Stimulated activated CD8-positive, alpha-beta memory T cell treated with anti-CD3 and anti-CD28 coated beads, Interleukin-15, amount 100 ng/mL, for 24 hours (primary cell): Measurements from ENCODE around the gene BLACAT1.

Source experiments
- DNase-seq: peaks from one replicate; pipeline ENCODE4 v3.0.0-alpha.2; 2020; ENCODE audit warnings: low read depth

Gene BLACAT1

DNA sequence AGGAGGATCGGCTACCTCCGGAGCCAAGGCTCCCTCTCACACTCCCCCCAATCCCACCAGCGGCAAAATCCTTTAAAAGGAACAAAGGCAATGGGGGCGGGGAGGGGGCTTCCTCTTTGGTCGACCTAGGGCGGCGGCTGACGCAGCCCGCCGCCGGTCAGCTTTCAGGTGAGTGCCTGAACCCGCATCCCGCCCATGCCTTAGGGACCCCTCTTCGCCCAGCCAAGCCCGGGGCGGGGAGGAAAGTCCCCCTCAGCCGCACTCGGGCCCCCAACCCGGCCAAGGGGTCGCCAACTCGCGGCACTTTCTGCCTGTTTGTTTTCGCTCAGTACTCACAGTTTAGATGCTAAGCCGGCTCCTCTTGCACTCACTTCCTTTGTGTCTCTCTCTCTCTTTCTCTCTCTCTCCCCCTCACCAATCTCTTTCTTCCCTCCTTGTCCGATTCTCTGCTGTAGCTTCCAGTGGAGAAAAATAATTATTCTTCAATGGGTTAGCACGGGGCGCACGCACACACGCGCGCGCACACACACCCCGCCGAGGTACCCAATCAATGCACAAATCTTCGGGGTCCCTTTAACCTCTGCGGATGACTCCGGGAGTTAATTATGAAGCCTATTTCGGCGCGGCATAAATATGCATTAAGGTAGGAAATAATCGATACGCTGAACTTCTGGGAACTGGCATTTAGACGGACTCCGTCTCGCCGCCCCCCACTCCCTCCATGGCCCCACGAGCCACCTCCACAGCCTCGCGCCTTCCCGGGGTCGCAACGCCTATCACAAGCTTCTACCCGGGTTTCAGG, at the start of gene BLACAT1:
Gene BLACAT1 (minus strand): TSS at position 465 of the 802 bp plus-strand sequence.
- DNase-seq = no peak

DNA sequence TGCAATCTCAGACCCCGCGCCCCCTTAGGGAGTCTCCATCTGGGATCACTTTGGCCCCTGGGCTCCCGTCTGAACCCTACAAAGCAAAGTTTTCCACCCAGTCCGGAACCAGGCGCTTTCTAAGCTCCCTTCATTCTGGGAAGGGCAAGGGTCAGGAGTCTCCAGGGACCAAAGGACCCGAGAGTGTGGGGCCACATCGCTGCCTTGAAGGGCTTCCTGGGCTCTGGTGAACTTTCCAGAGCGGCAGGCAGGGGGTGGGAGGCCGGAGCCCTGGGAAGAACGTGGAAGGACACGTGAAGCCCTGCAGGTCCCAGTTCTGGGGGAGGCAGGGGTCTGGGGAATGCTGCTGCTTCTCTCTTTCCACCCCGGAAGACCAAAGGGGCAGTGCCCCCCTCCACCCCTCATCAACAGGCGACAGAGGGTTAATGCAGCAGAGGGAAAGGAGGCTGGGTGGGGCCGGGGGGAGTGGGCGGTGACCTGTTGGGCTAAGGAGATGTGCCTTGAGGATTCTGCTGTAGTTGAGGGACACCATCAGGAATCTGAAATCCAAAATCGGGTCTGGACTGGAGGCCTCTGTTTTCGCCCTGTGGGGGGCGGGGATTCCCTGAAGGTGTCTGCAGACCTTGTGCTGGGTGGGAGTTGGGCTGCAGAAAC, 49.4 kb upstream of the BLACAT1 start:
- no peak for DNase-seq

DNA sequence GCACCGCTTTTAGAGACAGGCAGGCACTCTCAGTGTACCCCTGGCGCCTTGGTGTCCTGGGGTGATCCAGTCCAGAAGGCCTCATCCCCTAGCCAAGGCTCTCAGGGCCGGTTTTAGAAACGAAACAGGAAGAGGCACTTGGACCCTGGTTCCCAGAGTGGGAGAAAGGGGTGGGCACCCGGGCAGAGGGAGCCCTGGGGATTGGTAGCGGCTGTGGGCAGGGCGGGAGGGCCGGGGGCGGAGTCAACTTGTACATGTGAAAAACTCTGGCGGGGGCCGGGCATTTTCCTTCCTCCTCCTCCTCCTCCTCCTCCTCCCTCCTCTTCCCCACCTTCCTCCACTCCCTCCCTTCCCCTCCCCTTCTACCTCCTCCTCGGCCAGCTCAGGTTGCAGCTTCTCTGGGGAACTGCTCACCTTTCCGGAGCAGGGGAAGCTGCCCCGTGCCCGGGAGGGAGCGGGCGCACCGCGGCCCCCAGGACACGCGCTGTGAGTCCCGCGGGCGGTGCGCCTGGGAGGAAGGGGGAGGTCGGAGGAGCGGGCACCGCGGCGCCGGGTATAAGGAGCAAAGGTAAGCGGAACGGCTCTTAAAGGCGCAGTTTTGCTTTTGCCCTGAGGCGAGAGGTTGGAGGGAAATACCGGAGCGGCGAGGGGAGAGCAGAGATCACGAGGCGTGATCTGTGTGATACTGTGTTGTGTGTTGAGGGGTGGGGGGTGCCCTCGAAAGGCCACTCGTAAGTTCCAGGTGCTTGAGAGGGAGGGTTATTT, 48.6 kb upstream of the BLACAT1 start, which contains the start of gene CDK18:
Gene CDK18 (plus strand): TSS at position 359 of the 765 bp plus-strand sequence. CDS start 18,499 bp downstream, outside the sequence.
- no peak for DNase-seq

DNA sequence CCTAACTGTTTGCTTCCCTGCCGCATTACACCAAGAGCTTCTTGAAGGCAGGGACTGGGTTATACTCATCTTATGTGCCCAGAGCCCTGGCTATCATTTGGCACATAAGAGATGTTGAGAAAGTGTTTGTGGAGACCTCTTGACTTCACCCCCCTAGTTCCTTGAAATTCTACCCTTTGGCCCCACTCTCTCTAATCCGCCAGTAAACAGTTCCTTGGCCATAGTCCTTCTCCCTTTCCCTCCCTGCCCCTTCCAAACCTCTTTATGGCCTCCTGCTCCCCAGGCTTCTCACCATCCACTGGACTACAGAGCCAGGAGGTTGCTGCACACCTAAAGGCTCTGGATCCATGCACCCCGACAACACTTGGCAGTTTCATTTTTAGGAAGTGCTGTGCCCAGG, 47.1 kb upstream of the BLACAT1 start:
- DNase-seq = no peak

DNA sequence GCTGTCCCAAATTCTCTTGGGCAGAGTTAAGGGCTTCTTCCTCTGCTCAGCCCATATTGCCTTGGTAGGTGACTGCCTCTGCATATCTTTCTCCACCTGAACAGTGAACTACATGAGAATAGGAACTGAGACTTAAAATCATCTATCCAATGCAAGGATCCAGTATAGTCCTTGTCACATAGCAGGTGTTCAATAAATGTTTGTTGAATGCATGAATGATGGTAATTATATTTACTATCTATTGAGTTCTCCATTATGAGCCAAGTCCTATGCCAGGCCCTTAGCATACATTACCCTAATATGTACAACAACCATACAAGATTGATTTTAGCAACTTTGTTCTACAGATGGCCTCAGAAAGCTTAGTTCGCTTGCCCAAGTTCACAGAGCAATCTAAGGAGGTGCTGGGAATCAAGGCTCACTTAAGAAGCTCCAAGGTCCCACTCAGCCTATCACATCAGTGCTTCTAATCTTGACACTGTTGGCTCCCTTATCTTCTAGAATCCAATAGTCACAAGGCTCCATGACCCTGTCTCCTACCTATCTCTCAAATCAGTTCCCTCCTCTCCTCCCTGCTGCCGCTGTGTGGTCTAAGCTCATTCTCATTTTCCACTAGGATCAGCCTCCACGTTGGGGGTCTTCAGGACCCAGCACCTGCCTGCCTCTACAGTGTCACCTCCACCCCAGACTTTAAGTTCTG, 46.4 kb upstream of the BLACAT1 start:
- DNase-seq = no peak

DNA sequence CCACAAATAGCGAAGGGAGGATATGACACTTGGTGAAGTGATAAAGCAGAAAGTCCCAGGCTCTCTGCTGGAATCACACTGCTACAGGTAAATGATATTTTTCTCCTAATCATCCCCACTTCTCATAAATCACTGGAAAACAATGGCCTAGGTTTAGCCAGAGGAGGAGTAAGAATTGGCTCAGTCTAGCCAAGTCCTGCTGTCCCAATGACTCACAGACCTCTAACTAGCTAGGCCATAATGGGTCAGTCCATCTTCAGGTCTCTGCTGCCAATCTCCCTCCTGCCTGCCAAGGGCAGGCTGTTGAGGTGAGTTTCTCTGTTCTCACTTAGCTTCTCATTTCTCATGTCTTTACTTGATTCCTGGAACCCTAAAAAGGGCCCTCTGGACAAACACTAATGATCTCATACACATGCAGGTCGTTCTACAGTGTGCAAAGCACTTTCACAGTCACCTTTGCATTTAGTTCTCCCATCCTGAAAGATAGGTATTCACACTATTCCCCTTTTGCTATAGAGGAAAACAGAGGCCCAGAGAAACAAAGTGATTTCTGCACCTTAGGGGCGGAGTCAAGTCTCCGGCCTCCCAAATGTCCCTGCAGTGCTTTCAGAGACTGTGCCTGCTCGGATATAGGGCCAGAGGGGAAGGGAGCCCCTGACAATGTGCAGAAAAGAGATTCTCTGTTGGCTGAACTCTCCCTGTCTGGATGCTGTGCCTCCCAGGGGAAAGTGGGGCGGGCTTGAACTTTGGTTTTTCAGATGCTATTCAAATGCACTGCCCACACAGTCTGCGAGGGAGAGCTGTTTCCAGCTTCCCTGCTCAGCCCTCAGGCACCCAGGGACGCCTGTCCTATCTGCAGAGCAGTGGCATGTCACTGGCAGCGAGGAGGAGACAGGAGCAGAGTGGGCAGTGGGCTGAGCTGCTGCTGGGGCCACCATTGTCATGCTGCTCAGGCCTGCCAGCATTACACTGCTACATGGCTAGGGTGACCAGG, 44.7 kb upstream of the BLACAT1 start:
- no peak for DNase-seq

DNA sequence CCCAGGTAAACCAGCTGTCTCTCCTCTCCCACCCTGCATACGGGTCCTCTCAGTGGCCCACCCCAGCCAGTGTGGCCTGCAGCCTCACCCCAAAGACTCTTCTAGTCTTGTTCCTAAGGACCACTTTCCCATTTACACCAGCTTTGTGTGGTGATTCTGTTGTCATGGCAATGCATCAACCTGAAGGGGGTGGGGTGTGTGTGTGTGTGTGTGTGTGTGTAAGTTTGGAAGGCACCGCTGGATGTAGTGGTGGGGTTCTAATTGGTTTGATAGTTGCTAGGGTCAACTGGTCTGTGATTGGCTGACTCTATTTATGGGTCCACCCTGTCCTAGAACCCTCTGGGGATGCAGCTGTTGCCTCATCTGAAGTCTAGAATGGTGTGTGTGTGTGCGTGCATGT, 43.9 kb upstream of the BLACAT1 start:
- DNase-seq = no peak

DNA sequence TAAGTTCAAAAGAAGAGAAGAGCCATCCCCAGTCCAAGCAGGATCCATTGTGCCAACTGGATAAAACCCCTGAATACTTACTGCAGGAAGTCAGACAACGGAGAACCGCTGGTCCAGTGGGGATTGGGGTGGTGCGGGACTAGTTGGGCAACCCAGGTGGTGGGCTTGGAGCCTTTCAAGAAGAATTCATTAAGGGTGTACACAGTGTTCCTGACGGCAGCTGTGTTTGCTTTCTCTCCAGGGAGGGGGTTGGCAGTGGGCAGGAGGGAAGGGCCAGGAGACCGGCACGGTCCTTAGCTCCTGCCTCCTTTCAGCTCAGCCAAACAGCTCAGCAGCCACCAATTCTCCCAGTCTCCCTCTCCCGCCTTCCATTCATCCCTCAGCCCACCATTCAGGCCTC, 41.5 kb upstream of the BLACAT1 start:
- no peak for DNase-seq

DNA sequence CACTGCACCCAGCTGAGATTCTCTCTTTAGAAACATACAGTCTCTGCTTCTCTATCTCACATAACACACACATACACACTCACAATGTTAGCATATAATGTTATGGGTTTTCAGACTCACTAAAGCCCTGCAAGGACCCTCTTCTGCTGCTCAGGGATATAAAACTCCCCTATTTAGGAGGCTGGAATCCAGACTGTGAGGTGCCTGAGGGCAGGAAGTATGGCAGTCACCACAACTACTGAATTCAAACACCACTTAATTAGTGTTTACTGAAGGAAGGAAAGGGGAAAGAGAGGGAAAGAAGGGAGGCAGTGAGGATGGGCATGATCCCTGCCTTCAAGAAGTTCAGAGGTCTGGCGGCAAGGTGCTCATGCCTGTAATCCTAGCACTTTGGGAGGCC, 40.8 kb upstream of the BLACAT1 start:
- no peak for DNase-seq

DNA sequence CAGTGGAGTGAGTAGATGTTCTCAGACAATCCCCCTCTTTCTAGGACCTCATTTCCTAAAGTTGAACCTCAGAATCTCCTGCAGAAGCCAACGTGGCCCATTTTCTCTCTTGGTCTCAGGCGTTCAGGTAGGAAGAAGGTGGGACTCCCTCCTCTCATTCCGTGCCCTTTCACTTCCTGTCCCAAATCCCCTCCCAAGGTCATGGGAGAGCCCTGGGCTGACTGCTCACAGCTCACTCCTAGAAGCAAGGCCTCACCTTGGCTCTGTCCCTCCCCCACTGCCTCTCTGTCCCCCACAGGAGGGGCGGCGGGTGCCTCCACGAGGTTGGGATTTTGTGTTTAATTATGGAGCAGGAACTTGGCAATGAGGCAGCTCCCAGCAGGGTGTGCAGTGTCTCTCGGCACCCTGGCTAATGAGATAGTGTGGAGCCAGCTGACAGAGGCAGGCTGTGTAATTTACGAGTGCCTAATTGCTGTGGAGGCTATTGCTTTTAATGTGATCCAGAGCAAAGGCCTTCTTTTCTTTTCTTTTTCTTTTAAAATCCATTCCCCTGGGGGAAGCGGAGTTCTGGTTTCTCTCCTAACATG, 39.5 kb upstream of the BLACAT1 start:
- DNase-seq = no peak

DNA sequence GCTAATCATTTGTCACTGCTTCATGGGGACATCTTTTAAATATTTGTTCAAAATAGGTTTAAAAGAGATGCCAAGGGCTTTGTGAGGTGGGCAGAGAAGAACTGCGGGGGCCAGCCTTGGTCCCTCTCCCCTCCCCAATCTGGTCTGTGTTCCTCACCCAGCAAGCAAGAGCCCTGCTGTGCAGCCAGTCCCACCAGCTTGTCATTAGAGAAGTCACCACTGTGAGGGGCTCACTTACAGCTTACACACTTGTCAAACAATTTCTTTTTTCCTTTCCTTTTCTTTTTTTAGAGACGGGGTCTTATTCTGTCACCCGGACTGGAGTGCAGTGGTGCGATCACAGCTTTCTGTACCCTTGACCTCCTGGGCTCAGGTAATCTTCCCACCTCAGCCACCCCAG, 38.3 kb upstream of the BLACAT1 start:
- no peak for DNase-seq

DNA sequence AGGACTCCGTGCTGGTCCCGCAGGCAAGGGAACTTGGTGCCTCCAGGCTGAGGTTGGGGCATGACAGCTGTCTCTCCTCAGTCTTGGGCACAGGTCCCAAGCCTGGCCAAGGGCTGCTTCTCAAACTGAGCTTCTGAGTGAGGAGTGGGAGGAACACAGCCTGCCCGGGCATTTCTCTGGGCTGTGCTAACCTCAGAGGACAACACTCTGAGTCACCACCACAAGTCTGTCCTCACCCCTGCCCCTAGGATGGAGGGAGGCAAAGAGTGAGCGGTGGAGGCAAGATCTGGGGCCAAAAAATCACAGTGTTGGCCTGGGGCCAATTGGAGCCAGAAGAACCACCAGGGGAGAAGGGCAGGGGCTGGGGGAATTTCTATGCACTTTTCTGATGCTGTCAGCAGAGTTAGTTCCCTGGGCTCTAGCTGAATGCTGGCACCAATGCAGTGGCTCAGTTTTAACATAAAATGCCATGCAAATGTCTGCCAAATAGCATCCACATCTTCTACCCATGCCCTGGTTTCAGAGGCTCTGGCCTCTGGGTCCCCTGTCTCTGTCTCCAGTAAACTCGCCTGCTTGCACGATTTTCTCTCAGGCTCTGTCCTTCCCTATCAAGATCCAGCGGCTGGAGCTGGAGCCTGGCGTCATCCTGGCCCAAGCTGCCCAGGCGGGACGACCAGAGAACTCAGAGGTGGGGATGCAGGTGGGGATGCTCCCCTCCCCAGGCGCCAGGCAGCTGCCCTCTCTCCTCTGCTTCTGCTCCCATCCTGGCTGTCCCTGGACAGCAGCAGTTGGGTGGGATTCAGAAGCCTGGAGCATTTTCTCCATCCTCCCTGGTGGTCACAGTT, 37.6 kb upstream of the BLACAT1 start:
- DNase-seq = no peak

DNA sequence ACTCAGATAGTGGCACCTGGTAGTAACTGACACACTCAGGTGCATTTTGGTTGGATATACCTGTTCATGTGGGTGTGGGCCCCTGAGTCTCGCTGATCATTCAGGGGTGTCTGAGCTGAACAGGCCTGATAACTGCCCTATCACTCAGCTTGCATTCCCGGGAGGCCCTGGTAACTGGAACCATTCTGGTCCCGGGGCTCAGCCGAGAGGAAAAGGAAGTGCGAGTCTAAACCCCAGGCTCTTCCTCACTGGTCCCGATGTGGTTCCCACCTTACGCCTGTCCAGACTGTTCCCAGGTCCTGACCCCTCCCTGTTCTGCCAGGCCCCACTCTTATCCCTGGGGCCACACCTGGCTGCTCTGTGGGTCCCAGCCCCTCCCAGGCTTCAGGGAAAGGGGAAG, 36.9 kb upstream of the BLACAT1 start:
- DNase-seq = no peak

DNA sequence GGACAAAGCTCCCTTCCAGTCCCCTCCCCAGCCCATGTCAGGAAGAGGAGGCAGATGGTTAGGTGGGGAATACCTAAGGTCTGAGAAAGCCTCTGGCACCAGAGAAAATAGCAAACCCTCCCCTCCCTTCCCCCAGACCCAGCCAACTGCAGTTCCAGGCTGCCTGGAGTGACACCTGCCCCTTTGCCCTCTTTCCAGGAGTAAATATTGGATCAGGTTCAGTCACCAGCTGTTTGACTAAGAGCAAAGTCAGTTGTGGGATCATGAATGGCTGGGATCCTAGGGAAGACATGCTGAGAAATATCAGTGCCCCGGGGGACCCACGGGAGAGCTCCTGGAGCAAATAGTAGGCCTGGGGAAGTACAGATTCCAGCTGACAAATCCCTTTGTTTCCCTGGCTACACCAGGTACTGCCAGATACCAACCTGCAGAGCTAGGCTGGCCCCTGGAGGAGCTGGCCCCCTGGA, 36.4 kb upstream of the BLACAT1 start:
- no peak for DNase-seq

DNA sequence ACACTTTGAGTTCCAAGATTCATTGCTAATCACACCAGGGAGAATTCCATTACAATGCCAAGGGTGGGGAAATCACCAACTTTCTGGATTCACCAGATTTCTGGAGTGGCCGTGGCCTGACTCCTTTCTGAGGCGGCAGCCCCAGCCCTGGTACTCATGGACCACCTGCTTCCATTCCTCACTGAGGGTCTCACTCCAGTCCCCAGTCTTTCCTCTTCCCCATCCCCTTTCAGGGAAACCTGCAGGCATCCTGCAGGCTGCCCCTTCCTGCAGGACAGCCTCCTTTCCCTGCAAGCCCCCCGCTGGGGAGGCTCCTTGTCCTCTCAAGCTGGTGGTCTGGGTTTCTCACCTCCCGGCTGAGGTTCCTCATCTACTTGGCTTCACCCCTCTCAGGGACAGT, 35.9 kb upstream of the BLACAT1 start:
- DNase-seq = no peak

DNA sequence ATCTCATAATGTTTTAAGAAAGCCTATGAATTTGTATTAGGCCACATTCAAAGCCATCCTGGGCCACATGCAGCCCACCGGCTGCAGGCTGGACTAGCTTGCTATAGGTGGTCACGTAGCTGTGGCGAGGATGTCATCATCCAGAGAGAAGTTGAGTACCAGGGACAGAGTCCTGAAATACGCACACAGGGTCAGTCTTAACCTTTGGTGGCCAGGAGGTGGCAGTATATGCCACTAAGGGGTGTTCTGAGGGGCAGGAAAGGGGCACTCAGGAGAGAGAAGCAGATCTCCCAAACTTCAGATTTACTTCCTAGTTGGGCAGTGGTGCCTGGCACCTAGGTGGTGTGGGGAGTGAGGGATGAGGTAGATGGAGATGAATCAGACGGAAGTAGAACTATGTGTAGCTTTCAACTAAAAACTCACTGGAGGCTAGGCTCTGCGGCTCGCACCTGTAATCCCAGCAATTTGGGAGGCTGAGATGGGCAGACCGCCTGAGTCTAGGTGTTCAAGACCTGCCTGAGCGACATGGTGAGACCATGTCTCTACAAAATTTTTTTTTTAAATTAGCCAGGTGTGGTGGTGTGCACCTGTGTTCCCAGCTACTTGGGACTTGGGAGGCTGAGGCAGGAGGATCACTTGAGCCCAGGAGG, 32.4 kb upstream of the BLACAT1 start:
- no peak for DNase-seq

DNA sequence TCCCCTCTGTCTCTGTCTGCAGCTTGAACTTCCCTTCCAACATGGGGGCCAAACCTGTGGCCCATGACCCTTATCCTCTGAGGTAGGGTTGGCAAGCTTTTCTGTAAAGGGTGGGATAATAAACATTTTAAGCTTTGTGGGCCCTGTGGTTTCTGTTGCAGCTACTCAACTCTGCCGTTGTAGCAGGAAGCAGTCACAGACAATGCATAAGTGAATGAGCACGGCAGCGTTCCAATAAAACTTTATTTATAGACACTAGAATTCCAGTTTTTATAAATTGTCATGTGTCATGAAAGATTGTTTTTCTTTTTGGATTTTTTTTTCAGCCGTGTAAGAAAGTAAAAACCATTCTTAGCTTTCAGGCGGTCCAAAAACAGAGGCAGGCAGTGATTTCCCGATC, 30.4 kb upstream of the BLACAT1 start:
- DNase-seq = no peak

DNA sequence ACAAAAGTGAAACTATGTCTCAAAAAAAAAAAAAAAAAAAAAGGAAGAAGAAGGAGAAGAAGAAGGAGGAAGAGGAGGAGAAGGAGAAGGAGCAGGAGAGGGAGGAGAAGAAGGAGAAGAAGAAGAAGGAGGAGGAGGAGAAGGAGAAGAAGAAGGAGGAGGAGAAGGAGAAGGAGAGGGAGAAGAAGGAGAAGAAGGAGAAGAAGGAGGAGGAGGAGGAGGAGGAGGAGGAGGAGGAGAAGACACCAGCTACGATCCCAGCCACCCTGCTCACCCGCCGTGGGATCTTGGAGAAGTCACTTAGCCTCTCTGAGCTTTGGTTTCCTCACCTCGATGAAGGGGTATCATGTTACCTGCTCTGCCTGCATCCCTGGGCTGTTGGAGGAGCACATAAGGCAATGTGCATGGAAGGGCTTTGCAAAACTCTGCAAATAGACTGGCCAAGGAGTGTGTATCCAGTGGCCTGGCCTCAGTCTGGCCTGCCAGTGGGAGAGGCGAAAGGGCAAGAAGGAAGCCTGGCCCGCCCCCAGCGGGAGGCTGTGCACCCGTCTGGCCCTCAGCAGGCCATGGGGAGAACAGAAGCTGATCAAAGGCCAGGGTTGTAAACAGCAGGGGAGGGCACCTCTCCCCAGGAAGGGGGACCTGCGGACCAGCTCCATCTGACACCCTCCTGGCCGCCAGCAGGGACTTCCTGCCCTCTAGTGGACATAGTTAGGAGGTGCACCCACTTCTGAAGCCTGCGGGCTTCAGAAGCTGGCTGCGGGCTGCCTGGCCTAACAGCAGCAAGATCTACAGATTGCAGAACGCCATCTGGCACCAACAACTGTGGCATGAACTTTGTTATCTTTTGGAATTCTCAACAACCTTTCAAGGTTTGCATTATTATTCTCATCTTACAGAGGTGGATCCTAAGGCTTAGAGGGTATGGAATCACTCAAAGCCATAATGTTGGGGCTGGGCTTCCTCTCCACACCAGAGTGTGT, 29.4 kb upstream of the BLACAT1 start:
- DNase-seq = peak; percentile 35
